Measurements from ENCODE around the gene TMEM38B.

- TF ChIP-seq CTCF (IDR thresholded peaks at IDR 0.05) (no peak), POLR2A (IDR thresholded peaks at IDR 0.05) (no peak)
Observed at GRCh38 chr9:105679257-105680022, 14.9 kb upstream of the TMEM38B start.

Data from thyroid gland (tissue), 4 donors.